Measurements from ENCODE around the gene PPP2R5C.

GRCh38 chr14:101737414-101738339 lies 23.8 kb upstream of the PPP2R5C start:
- TF ChIP-seq EZH2 (IDR thresholded peaks at IDR 0.05; ENCODE audit: borderline replicate concordance, insufficient read depth, low read length, poor library complexity, severe bottlenecking) (no peak), CTCF (IDR thresholded peaks at IDR 0.05; ENCODE audit: poor library complexity, severe bottlenecking) (no peak), RAD21 (conservative IDR thresholded peaks at IDR 0.05) (no peak), SMC3 (conservative IDR thresholded peaks at IDR 0.05; ENCODE audit: poor library complexity) (no peak), POLR2AphosphoS5 (IDR thresholded peaks at IDR 0.05) (no peak)
- TF ChIP-seq, protein P1, sequence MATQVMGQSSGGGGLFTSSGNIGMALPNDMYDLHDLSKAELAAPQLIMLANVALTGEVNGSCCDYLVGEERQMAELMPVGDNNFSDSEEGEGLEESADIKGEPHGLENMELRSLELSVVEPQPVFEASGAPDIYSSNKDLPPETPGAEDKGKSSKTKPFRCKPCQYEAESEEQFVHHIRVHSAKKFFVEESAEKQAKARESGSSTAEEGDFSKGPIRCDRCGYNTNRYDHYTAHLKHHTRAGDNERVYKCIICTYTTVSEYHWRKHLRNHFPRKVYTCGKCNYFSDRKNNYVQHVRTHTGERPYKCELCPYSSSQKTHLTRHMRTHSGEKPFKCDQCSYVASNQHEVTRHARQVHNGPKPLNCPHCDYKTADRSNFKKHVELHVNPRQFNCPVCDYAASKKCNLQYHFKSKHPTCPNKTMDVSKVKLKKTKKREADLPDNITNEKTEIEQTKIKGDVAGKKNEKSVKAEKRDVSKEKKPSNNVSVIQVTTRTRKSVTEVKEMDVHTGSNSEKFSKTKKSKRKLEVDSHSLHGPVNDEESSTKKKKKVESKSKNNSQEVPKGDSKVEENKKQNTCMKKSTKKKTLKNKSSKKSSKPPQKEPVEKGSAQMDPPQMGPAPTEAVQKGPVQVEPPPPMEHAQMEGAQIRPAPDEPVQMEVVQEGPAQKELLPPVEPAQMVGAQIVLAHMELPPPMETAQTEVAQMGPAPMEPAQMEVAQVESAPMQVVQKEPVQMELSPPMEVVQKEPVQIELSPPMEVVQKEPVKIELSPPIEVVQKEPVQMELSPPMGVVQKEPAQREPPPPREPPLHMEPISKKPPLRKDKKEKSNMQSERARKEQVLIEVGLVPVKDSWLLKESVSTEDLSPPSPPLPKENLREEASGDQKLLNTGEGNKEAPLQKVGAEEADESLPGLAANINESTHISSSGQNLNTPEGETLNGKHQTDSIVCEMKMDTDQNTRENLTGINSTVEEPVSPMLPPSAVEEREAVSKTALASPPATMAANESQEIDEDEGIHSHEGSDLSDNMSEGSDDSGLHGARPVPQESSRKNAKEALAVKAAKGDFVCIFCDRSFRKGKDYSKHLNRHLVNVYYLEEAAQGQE (IDR thresholded peaks at IDR 0.05; ENCODE audit: borderline replicate concordance): no peak
